Endothelial cell of umbilical vein (primary cell): Measurements from ENCODE around the gene STK39. TPM values are rescaled to one million over a fixed set of nuclear protein-coding genes. Genes with fewer than 3 reads are reported as not detected.

Source experiments
- BruUV-seq: library from RNA; stranded (reverse); fragments of 400-500 nt; replicated peaks from 2 replicates; lab custom pipeline; 2021; lab: Mats Ljungman, UMichigan
- CTCF ChIA-PET: fragments of 300-600, 350-600 bp; sonication (Branson Sonifier 250); formaldehyde crosslinking; loops from one replicate; lab custom pipeline; 2021; ENCODE audit warnings: antibody characterized with exemption, inconsistent platforms; lab: Charles Lee
- POLR2A ChIA-PET: fragments of 300-600, 350-600 bp; sonication (Branson Sonifier 250); formaldehyde crosslinking; loops from one replicate; lab custom pipeline; 2021; ENCODE audit warnings: antibody characterized with exemption, inconsistent platforms; lab: Charles Lee
- DNase-seq: peaks from one replicate; pipeline ENCODE4 v3.0.0-alpha.2; 2011; ENCODE audit warnings: low read depth, low spot score
- FAIRE-seq: peaks from 2 replicates; lab custom pipeline; 2011; peaks lifted over from hg19 to GRCh38; lab: Jason Lieb, UNC
- H2AFZ ChIP-seq: 2 replicates; pipeline ENCODE4 v1.6.0; 2012; ENCODE audit warnings: low read depth, low read length, control low read depth, inconsistent platforms
- H3K27ac ChIP-seq: 2 replicates; pipeline ENCODE4 v1.5.1; 2011; ENCODE audit warnings: low read depth, mild to moderate bottlenecking, control low read depth, low read length, moderate library complexity; ENCODE audit not compliant: insufficient read depth
- H3K27me3 ChIP-seq, 2 experiments: 2 replicates each; pipeline versions ENCODE4 v1.6.0 to v1.6.1; 2011; ENCODE audit warnings: low read length in 2 of 2, mixed read lengths in 1 of 2; ENCODE audit not compliant: control insufficient read depth in 2 of 2, insufficient read depth in 2 of 2
- H3K36me3 ChIP-seq, 2 experiments: 2 replicates in 1 of 2; 3 replicates in 1 of 2; pipeline ENCODE4 v1.5.1; 2011; ENCODE audit warnings: low read length in 2 of 2, mild to moderate bottlenecking in 1 of 2, moderate library complexity in 1 of 2; ENCODE audit not compliant: control insufficient read depth in 2 of 2, insufficient read depth in 2 of 2; ENCODE audit errors: extremely low read depth in 1 of 2
- H3K4me1 ChIP-seq: 3 replicates; pipeline ENCODE4 v1.5.1; 2011; ENCODE audit warnings: mild to moderate bottlenecking, low read length; ENCODE audit not compliant: control insufficient read depth, insufficient read depth; ENCODE audit errors: extremely low read depth
- H3K4me2 ChIP-seq: 2 replicates; pipeline ENCODE4 v1.6.1; 2011; ENCODE audit warnings: low read length, control low read depth, mixed read lengths; ENCODE audit not compliant: insufficient read depth
- H3K4me3 ChIP-seq, 3 experiments: fragments of 200-600 bp in 1 of 3; sonication (generic), shearing (Covaris generic) in 1 of 3; replicated peaks in 1 of 3; 2 replicates each; pipeline ENCODE4 v1.5.1; 2011 to 2016; ENCODE audit warnings: control low read depth in 3 of 3, low read length in 3 of 3, mild to moderate bottlenecking in 2 of 3, inconsistent platforms in 1 of 3, low read depth in 1 of 3, moderate library complexity in 1 of 3; ENCODE audit not compliant: insufficient read depth in 1 of 3
- H3K79me2 ChIP-seq: 2 replicates; pipeline ENCODE4 v1.6.0; 2012; ENCODE audit warnings: low read length, inconsistent platforms; ENCODE audit not compliant: control insufficient read depth, insufficient read depth
- H3K9ac ChIP-seq: replicated peaks from 2 replicates; pipeline ENCODE3; 2011; ENCODE audit warnings: low read length, control low read depth; ENCODE audit not compliant: insufficient read depth; ENCODE audit errors: extremely low read depth
- H3K9me1 ChIP-seq: replicated peaks from 3 replicates; pipeline ENCODE4 v1.6.0; 2011; ENCODE audit warnings: mild to moderate bottlenecking, low read length; ENCODE audit not compliant: control insufficient read depth, insufficient read depth; ENCODE audit errors: extremely low read depth
- H3K9me3 ChIP-seq: replicated peaks from 2 replicates; pipeline ENCODE4 v1.5.1; 2012; ENCODE audit warnings: low read length, inconsistent platforms; ENCODE audit not compliant: control insufficient read depth, insufficient read depth
- H4K20me1 ChIP-seq: replicated peaks from 2 replicates; pipeline ENCODE3; 2011; ENCODE audit warnings: mild to moderate bottlenecking, low read length; ENCODE audit not compliant: control insufficient read depth, insufficient read depth; ENCODE audit errors: extremely low read depth
- FOS ChIP-seq: IDR thresholded peaks from 2 replicates; pipeline ENCODE4 v1.6.1; 2011; ENCODE audit warnings: mild to moderate bottlenecking, low read length, moderate library complexity, borderline replicate concordance; ENCODE audit not compliant: insufficient read depth
- GATA2 ChIP-seq: IDR thresholded peaks from 2 replicates; pipeline ENCODE4 v1.7.0; 2011; ENCODE audit warnings: low read depth, mild to moderate bottlenecking, moderate library complexity, mixed read lengths, low read length; ENCODE audit not compliant: insufficient read length, insufficient read depth
- POLR2AphosphoS5 ChIP-seq: IDR thresholded peaks from 2 replicates; pipeline ENCODE4 v1.6.1; 2012; ENCODE audit warnings: low read depth, mild to moderate bottlenecking, control low read depth, low read length, moderate library complexity; ENCODE audit not compliant: insufficient read depth
- dilution Hi-C: fragments of 300-500 bp; cut with MboI; formaldehyde crosslinking; loops from one replicate; pipeline ENCODE4 v1.15.0; 2019; ENCODE audit warnings: low sequenced_read_pairs; ENCODE audit not compliant: extremely low pct_ligation_motif_present
- intact Hi-C: fragments of 100-400 bp; cut with micrococcal nuclease; formaldehyde crosslinking; loops from one replicate; pipeline ENCODE4 v1.10.0; 2022
- polyA plus RNA-seq, 4 experiments: library from polyadenylated mRNA; depleted of rRNA in 3 of 4; stranded (reverse) in 3 of 4; unstranded in 1 of 4; fragments of >200 nt; gene quantifications; 2 replicates each; pipeline versions ENCODE4 v1.2.1 to v1.2.3, GENCODE V29; 2011 to 2012; ENCODE audit warnings: missing spikeins in 1 of 4
- total RNA-seq: library from RNA; stranded (reverse); gene quantifications from 2 replicates; pipeline ENCODE4 v1.2.3, GENCODE V29; 2021
- TF ChIP-seq, protein P1 (sequence below): IDR thresholded peaks from 2 replicates; pipeline ENCODE4 v1.6.1; 2011; ENCODE audit not compliant: insufficient read depth, insufficient read length

STK39 gene
- total and polyA plus RNA-seq, 2 donors (not counting 3 experiments of a cell fraction or from before 2014, with no cell fraction given), result 4.6 to 13.1 TPM

DNA sequence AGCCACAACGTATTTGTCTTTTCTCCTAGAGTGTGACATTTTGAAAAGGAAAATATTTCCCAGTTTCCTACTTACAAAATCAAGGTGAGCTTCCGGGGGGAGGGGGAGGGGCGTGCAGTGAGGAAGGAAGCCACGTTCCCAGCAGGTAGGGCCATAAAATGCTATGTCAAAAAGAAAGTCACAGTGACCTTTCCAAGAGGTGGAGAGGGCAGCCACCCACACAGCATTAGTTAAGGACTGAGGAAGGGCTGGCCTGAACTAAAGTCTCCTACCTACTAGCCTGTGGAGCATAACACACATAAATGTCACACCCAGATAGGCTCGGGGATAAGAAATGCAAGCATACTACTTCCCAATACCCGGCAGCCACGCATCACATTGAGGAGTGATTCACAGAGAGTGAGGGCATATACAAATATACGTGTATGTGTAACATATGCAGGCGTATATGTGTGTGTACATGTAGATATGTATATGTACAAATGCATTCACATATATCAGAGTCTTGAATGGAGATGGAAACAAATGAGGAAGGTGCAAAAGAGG lies 191.1 kb downstream of the STK39 start:
- H3K9me3 ChIP-seq, result no peaks in the 10 kb centered on the region
- CTCF ChIA-PET, result no interaction called here
- BruUV-seq, result no TSS peak

DNA sequence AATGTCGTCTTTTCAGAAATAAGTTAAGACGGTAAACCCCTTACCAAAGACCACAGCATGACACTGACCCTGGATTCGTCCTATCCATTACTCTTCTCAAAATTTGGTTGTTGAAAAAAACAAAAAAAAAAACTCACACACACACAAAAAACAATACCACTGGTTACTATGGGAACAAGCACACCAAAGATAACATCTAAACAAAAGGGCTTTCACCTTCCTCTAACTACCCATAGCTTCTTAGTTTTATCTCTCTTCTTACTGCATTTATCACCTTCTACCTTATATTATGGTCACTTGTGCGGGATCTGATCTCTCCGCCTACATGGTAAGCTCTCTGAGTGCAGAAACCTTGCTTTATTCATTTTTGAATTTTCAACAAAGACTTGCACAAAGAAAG lies 192.7 kb downstream of the STK39 start:
- no peak for TF ChIP-seq GATA2
- dilution Hi-C loops (no loop called here), intact Hi-C loops (no loop called here)
- no peak overlapping the region for H3K27ac ChIP-seq
- no peaks in the 10 kb centered on the region for H4K20me1 ChIP-seq
- FAIRE-seq (no peak), DNase-seq (no peak)
- H3K36me3 ChIP-seq, result no peaks in the 10 kb centered on the region
- no peaks in the 10 kb centered on the region for H3K4me1 ChIP-seq
- no peak overlapping the region for H3K4me2 ChIP-seq
- ChIA-PET CTCF (no interaction called here), POLR2A (no interaction called here)
- BruUV-seq, result no TSS peak
- no peaks in the 10 kb centered on the region for H3K79me2 ChIP-seq
- H3K9me3 ChIP-seq, result no peaks in the 10 kb centered on the region
- no peak overlapping the region for H2AFZ ChIP-seq
- no peak overlapping the region for H3K9ac ChIP-seq
- no peaks in the 10 kb centered on the region for H3K9me1 ChIP-seq
- no peaks in the 10 kb centered on the region for H3K27me3 ChIP-seq
- H3K4me3 ChIP-seq, result no peak overlapping the region

More for the DNA sequence above, 191.1 kb downstream of the STK39 start:
- no peaks in the 10 kb centered on the region for H3K27me3 ChIP-seq
- H3K27ac ChIP-seq, result no peak overlapping the region
- TF ChIP-seq POLR2AphosphoS5, result no peak
- no peak for TF ChIP-seq GATA2
- no peak for TF ChIP-seq FOS
- TF ChIP-seq, protein P1, sequence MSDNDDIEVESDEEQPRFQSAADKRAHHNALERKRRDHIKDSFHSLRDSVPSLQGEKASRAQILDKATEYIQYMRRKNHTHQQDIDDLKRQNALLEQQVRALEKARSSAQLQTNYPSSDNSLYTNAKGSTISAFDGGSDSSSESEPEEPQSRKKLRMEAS, result no peak
- no peaks in the 10 kb centered on the region for H3K9me1 ChIP-seq
- no peak for FAIRE-seq
- no peaks in the 10 kb centered on the region for H4K20me1 ChIP-seq
- H3K9ac ChIP-seq, result no peak overlapping the region
- no peak for DNase-seq
- dilution Hi-C loops (no loop called here), intact Hi-C loops (no loop called here)
- POLR2A ChIA-PET, result no interaction called here
- H3K4me2 ChIP-seq, result no peak overlapping the region
- H3K4me1 ChIP-seq, result no peaks in the 10 kb centered on the region
- H3K4me3 ChIP-seq, result no peak overlapping the region
- H3K79me2 ChIP-seq, result no peaks in the 10 kb centered on the region
- H3K36me3 ChIP-seq, result no peaks in the 10 kb centered on the region
- no peak overlapping the region for H2AFZ ChIP-seq
